Lower lobe of right lung (tissue), 2 donors: Measurements from ENCODE around the gene ACE. TPM values are rescaled to one million over a fixed set of nuclear protein-coding genes. Genes with fewer than 3 reads are reported as not detected.

Experiments used
- ATAC-seq, 2 donors: fragments of 200-7000 bp; cut with Tn5 transposase; one replicate each; pipeline ENCODE4 v1.9.1; 2020 to 2022; ENCODE audit warnings: mild to moderate bottlenecking in 2 of 2, moderate library complexity in 2 of 2
- DNase-seq: peaks from one replicate; pipeline ENCODE4 v3.0.0-alpha.2; 2020
- H3K27ac ChIP-seq: fragments of 200-600 bp; one replicate; pipeline ENCODE4 v1.8.0; 2022
- H3K27me3 ChIP-seq: fragments of 200-600 bp; one replicate; pipeline ENCODE4 v1.8.0; 2022; ENCODE audit warnings: low read depth
- H3K36me3 ChIP-seq: fragments of 200-600 bp; one replicate; pipeline ENCODE4 v1.8.0; 2022; ENCODE audit warnings: mild to moderate bottlenecking
- H3K4me1 ChIP-seq: fragments of 200-600 bp; one replicate; pipeline ENCODE4 v1.8.0; 2022
- H3K4me3 ChIP-seq: fragments of 200-600 bp; one replicate; pipeline ENCODE4 v1.8.0; 2022; ENCODE audit warnings: mild to moderate bottlenecking
- H3K9me3 ChIP-seq: fragments of 200-600 bp; one replicate; pipeline ENCODE4 v1.8.0; 2022
- intact Hi-C: fragments of 100-400 bp; cut with DNase I; formaldehyde crosslinking; loops from one replicate; pipeline ENCODE4 v1.11.0; 2022
- total RNA-seq: library from RNA; stranded (reverse); fragmentation: NEBNext Ultra II Directional; extraction: Animal tissue kit (Norgen Biotek cat#: 25700); gene quantifications from one replicate; pipeline ENCODE4 v1.2.1, GENCODE V29; 2021
- TF ChIP-seq, protein P1 (sequence below): fragments of 200-600 bp; IDR thresholded peaks from one replicate; pipeline ENCODE4 v1.8.0; 2022; ENCODE audit warnings: antibody characterized with exemption, mild to moderate bottlenecking
- donor health status: DM: no; HTN: yes; CAD: no; lungs with severe emphysema.

The ACE gene
- total RNA-seq, 1 donor from 2014 or later: 90.7 TPM

DNA sequence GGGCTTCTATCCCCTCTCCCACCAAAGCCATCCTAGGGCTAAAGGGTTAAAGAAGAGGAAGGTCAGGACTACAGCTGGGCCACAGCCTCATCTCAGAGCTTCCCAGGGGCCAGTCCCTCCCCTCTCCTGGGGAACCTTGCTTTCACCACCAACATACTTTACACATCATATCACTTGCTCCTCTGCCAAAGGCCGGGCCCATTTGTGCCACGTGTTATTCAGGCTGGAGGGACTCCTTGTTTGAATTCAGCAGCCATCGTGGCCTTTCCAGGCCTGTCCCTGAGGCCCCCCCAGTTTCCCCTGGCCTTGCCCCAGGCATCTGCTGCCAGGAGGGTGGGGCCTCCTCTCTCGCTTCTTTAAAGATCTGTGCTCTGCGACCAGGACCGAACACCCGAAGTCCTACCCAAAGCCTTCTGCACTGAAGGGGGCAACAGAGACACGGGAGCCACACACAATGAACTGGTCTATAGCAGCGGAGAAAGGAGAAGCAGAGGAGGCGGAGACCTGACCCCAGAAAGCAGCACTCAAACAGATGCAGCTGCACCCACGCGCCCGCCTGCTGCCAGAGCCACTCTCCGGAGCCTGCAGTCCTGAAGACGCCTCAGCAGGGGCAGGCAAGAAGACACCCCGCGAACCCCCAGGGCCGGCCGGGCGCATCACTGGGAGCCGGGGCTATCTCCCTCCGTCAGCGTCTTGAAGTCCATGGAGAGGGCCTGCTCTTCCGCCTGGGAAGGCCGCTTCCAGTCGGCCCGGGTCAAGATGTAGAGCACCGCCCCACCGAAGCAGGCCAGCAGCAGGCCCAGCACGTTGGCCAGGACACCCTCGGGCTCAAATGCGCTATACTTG is 42.9 kb upstream of the ACE start:
- H3K27me3 ChIP-seq: no peaks in the 10 kb centered on the region
- H3K27ac ChIP-seq: peak overlapping the region; percentile 59
- peaks cover 7% of the 10 kb centered on the region for H3K36me3 ChIP-seq
- ATAC-seq (peak; percentile 5 to 24), DNase-seq (no peak)
- no peaks in the 10 kb centered on the region for H3K9me3 ChIP-seq
- intact Hi-C loops: no loop called here
- TF ChIP-seq, protein P1, sequence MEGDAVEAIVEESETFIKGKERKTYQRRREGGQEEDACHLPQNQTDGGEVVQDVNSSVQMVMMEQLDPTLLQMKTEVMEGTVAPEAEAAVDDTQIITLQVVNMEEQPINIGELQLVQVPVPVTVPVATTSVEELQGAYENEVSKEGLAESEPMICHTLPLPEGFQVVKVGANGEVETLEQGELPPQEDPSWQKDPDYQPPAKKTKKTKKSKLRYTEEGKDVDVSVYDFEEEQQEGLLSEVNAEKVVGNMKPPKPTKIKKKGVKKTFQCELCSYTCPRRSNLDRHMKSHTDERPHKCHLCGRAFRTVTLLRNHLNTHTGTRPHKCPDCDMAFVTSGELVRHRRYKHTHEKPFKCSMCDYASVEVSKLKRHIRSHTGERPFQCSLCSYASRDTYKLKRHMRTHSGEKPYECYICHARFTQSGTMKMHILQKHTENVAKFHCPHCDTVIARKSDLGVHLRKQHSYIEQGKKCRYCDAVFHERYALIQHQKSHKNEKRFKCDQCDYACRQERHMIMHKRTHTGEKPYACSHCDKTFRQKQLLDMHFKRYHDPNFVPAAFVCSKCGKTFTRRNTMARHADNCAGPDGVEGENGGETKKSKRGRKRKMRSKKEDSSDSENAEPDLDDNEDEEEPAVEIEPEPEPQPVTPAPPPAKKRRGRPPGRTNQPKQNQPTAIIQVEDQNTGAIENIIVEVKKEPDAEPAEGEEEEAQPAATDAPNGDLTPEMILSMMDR: no peak
- H3K4me1 ChIP-seq: peaks cover 73% of the 10 kb centered on the region
- no peak overlapping the region for H3K4me3 ChIP-seq

DNA sequence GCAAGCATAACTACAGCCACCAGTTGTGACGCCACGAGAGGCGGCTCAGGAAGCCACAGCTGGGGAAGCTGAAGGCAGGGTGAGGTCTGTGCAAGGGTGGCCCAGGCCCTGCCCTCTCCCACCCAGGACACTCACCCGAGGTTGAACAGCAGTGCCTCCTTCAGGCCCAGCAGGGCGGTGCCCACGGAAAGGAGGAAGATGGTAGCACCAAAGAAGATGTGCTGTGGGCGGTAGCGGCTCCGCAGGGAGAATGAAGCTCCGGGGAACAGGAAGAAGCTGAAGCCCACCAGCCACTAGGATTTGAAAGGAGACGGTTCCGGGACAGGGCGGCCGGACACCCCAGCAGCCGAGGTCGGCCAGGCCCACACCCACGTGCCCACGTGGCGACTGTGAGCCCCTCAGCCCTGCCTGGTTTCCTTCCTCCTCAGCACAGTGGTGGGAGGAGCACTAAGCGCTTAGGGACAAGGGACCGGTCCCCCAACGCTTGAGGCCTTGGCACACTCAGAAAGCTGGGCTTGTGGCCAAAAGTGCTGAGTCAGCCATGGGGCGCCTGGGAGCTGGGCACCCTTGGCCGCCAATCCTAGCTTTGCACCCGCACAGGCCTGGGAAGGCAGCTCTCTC is 41.8 kb upstream of the ACE start:
- peaks cover 7% of the 10 kb centered on the region for H3K36me3 ChIP-seq
- H3K27me3 ChIP-seq: no peaks in the 10 kb centered on the region
- DNase-seq (peak; percentile 89), ATAC-seq (peak; percentile 80 to 84)
- peak overlapping the region; percentile 59 for H3K27ac ChIP-seq
- intact Hi-C loops: no loop called here
- peaks cover 82% of the 10 kb centered on the region for H3K4me1 ChIP-seq
- no peak overlapping the region for H3K4me3 ChIP-seq
- TF ChIP-seq, protein P1: peak; percentile 21
- H3K9me3 ChIP-seq: no peaks in the 10 kb centered on the region

DNA sequence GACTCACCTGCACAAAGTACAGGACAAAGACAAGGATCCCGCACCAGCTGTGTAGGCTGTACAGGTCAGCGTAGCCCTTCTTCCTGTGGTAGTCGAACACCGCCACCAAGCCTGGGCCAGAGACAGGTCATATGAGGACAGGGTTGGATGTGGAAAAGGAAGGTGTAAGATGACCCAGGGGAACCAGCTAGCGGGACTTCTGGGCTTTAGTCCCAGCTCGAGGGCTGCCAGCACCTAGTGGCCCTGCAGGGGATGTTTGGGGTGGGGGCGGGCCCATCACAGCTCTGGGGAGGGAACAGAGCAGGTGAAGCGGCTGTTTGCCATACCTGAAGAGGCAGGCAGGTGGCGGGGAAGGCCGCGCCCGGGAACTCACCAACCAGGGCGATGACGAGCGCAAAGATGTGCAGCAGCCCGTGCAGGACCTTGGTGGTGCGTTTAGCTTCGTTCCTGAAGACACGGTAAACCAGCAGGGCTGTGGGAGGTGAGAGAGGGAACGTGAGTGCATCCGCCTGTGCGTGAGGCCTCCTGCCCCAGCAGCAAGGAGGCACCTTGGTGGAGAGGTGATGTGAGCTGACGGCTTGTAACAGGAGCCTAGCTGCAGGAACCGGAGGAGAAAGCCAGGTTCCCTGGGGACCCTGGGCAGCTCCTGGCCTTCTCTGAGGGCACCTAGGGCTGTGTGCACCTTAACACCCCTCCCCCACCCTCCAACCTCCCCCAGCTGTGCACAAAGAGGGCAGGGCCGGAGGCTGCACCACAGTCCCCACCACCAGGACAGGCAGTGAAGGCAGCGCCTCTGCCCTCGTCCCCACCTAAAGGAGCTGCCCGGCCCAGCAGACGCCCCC is 41.0 kb upstream of the ACE start:
- peaks cover 7% of the 10 kb centered on the region for H3K36me3 ChIP-seq
- no peak for DNase-seq
- no peaks in the 10 kb centered on the region for H3K27me3 ChIP-seq
- no peak overlapping the region for H3K4me3 ChIP-seq
- H3K4me1 ChIP-seq: peaks cover 90% of the 10 kb centered on the region
- TF ChIP-seq, protein P1: no peak
- peak overlapping the region; percentile 59 for H3K27ac ChIP-seq
- intact Hi-C loops: no loop called here
- no peaks in the 10 kb centered on the region for H3K9me3 ChIP-seq
- ATAC-seq: peak; percentile 2 to 10

DNA sequence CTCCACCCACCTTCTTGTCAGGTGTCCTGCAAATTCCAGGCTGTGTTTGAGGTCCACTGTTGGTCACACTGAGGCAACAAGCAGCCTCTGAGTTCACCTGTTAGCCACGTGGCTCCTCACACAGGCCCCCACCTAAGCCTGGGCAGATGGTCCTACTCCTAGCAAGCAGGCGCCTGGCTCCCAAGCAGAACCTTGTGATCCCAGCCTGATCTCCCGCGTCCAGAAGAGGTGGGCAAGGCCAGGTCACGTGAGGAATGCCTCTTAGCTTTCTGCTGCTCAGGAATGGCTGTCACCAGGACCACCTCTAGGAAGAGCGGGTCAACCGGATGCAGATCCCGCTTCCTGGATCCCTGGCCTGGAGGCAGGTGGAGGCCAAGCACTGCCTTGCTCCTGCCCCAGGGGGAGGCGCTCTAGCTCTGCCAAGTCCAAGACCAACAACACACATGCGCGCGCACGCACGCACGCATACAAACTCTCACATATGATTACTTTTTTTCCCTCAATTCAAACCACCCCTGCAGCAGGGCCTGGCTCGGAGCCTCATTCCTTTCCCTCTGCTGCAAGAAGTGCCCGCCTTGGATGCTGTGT is 40.2 kb upstream of the ACE start:
- TF ChIP-seq, protein P1: peak; percentile 8
- DNase-seq (no peak), ATAC-seq (no peak)
- Histone ChIP-seq H3K27me3 (no peaks in the 10 kb centered on the region), H3K27ac (no peak overlapping the region), H3K9me3 (no peaks in the 10 kb centered on the region), H3K4me1 (peaks cover 89% of the 10 kb centered on the region), H3K4me3 (no peak overlapping the region), H3K36me3 (peaks cover 7% of the 10 kb centered on the region)
- intact Hi-C loops: no loop called here
